ENCODE data around the gene ADCY5.

The ADCY5 gene

DNA sequence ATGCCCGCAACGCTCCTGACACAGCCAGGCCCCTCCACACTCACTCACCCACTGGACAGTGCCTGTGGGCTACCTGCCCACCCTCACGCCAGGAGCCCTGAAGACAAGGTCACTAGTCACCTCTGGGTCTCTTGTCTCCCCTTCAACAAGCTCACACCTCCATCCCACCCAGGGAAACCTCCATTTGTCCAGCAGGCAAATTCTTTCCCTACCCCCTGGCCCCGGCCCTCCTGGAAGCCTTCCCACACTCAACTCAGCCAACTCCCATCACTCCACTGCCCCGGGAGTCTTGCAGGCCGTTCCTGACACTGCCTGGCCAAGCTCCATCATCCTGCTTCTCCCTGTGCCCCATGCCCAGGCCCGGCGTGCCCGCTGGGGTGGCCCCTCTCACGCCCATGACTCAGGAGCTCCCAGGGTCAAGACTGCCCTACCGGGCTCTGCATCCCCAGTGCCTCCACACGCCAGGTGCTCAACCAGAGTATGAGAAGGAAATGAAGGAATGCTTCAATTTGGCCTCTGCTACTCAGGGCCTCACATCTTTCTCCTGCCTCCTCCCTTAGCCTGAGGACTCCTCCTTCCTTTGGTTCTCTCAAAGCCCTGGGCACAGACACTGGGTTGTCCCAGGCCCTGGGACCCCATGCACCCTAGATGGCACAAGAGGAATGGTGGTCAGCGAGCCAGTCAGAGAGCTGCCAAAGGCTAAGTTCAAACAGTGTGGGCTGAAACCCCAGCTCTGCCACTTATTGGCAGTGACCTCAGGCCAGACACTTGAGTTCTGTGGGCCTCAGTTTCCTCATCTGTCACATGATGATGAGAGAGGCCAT is 158.6 kb downstream of the ADCY5 start:
- FAIRE-seq = no peak
- DNase-seq (ENCODE audit: insufficient read length) = no peak
- TF ChIP-seq POLR2A (IDR thresholded peaks at IDR 0.05; ENCODE audit: low read depth, low read length) = no peak
- TF ChIP-seq TAF1 (IDR thresholded peaks at IDR 0.05; ENCODE audit: borderline replicate concordance, low read depth, low read length) = no peak
- TF ChIP-seq POLR2AphosphoS5 (IDR thresholded peaks at IDR 0.05; ENCODE audit: low read depth, low read length) = no peak

DNA sequence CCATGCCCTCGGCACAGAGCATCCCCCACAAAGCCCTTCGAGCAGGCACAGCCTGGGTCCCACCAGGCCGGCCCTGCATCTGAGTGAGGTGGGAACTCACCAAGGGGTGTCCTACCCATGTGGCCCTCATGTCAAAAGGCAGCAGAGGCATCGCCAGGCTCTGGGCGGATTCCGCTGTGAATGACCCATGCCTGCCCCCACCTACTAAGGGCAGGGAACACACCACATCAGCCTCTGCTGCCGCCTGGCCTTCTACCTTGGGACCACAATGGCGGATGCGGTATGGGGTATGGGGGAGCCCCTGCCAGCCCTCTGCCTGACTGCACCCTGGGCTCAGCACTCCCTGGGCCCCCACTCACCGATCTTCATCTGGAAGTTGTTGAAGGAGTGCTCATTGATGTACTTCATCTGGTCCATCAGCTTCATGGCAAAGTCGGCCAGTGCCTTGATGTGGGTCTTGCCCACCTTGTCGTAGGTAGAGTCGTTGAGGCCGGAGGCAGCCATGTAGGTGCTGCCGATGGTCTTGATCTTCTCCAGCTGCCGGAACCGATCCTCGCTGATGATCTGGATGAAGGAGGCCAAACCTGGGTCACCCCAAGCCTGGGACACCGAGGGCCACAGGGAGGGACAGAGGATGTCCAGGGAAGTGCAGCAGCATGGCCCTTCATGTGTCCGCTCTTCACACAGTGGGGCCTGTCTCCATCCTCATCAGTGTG is 159.3 kb downstream of the ADCY5 start:
- DNase-seq (ENCODE audit: insufficient read length) (no peak), FAIRE-seq (no peak)
- TF ChIP-seq POLR2AphosphoS5 (IDR thresholded peaks at IDR 0.05; ENCODE audit: low read depth, low read length) (no peak), POLR2A (IDR thresholded peaks at IDR 0.05; ENCODE audit: low read depth, low read length) (no peak), TAF1 (IDR thresholded peaks at IDR 0.05; ENCODE audit: borderline replicate concordance, low read depth, low read length) (no peak)

DNA sequence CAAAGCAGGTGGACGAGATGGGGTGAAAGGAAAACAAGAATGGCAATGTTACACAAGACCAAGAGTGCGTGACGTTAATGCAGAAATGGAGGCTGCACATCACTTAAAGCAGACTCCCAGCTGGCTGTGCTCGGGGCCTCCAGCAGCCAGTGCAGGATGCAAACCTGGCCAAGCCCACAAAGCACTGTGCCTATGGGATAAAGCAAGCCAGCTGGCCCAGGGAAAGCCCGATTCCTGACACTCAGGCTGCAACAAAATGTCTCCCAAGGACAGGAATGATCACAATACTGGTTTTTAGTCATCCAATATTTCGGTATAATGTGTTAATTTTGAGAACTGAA is 161.0 kb downstream of the ADCY5 start:
- DNase-seq (ENCODE audit: insufficient read length) = no peak

DNA sequence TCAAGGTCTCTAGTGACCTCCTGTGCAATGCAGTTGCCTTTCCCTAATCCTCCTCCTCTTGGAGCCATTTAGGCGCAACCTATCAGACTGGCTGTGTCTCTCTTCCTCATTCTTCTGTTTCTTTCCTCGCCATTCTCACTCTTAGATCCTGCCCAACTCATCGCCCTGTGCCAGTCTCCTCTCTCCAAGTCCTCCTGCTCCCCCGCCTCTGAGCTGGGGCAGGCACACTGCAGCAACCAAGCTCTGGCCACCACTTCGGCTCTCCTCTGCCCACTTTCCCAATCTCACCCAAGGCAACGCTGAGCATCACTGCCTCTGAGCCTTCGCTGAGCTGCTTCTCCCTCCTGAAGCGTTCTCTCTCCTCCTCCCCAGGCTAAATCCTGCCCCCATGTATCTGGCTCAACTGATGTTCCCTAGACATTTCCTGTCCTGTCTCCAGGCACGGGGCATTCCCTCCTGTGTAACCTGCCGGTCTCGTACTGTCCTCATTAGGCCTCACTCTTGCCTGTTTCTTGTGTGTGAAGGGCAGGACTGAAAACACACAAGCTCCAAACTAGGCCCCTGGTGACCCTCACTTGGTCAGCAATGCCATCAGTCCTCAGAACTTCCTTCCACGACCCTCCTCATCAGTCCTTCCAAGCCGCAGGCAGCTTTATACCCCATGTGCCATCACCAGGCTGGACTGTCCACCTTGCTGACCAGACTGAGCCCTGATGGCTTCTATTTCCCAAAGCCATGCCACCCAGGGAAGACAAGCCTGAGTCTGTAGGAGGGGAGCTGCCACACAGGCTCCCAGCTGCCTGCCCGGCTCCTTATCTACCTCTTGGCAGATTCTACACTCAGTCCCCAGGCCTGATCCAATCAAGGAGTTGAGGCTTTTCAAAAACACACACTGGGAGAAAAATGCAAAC is 161.6 kb downstream of the ADCY5 start:
- TF ChIP-seq POLR2A (IDR thresholded peaks at IDR 0.05; ENCODE audit: low read depth, low read length) (no peak), POLR2AphosphoS5 (IDR thresholded peaks at IDR 0.05; ENCODE audit: low read depth, low read length) (no peak), TAF1 (IDR thresholded peaks at IDR 0.05; ENCODE audit: borderline replicate concordance, low read depth, low read length) (no peak)
- DNase-seq (ENCODE audit: insufficient read length) (no peak), FAIRE-seq (no peak)

More for the DNA sequence above, 161.0 kb downstream of the ADCY5 start:
- FAIRE-seq = no peak
- no peak for TF ChIP-seq POLR2A (IDR thresholded peaks at IDR 0.05; ENCODE audit: low read depth, low read length)
- no peak for TF ChIP-seq TAF1 (IDR thresholded peaks at IDR 0.05; ENCODE audit: borderline replicate concordance, low read depth, low read length)
- TF ChIP-seq POLR2AphosphoS5 (IDR thresholded peaks at IDR 0.05; ENCODE audit: low read depth, low read length) = no peak

DNA sequence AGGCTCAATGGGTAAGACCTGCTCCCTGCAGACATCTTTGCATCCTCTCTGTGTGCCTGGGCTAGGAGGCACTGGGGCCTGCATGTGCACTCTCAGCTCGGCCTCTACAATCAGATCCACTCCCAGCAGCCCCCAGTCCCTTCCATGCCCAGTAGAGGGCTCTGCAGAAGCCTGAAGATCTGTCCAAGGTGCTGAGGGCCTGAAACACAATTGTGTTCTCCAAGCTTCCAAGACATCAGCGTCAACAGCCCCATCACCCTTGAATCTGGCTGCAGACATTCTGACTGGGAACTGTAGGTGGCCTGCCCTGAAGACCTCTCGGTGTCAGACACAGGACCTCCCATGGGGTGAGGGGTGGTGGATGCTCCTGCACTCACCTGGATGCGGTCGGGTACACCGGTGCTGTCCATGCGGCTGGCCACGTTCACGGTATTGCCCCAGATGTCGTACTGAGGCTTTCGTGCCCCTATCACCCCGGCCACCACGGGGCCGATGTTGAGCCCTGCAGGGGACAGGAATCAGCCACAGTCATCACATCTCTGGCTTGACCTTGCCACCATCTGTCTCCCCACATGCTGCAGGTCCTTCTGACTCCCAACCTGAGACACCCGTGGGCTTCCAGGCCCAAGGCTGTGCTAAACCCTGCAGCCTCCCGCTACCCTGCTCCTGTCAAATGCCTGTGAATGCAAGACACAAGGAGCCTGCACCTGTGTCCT is 162.4 kb downstream of the ADCY5 start:
- TF ChIP-seq POLR2A (IDR thresholded peaks at IDR 0.05; ENCODE audit: low read depth, low read length) (no peak), POLR2AphosphoS5 (IDR thresholded peaks at IDR 0.05; ENCODE audit: low read depth, low read length) (no peak), TAF1 (IDR thresholded peaks at IDR 0.05; ENCODE audit: borderline replicate concordance, low read depth, low read length) (no peak)
- no peak for FAIRE-seq
- peak; percentile 79 for DNase-seq (ENCODE audit: insufficient read length)

DNA sequence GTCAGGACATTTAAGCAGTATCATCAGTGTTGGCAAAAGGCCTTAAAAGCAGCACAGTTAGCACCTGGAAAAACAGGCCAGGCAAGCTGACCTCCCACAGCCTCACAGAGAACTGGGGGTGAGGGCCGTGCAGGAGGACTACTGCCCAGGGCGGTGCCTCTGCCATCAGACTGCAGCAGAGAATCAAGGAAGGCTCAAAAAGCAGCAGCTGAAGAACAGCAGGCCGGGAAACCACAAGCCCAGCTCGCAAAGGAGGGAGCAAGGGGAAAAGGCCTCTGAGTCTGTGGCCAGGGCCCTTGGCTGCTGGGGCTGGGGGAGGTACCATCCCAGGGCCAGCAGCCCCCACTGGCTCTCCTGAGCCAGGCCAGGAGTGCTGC is 163.0 kb downstream of the ADCY5 start:
- DNase-seq (ENCODE audit: insufficient read length) = no peak
- FAIRE-seq = no peak
- no peak for TF ChIP-seq POLR2A (IDR thresholded peaks at IDR 0.05; ENCODE audit: low read depth, low read length)
- TF ChIP-seq POLR2AphosphoS5 (IDR thresholded peaks at IDR 0.05; ENCODE audit: low read depth, low read length) = no peak
- no peak for TF ChIP-seq TAF1 (IDR thresholded peaks at IDR 0.05; ENCODE audit: borderline replicate concordance, low read depth, low read length)

DNA sequence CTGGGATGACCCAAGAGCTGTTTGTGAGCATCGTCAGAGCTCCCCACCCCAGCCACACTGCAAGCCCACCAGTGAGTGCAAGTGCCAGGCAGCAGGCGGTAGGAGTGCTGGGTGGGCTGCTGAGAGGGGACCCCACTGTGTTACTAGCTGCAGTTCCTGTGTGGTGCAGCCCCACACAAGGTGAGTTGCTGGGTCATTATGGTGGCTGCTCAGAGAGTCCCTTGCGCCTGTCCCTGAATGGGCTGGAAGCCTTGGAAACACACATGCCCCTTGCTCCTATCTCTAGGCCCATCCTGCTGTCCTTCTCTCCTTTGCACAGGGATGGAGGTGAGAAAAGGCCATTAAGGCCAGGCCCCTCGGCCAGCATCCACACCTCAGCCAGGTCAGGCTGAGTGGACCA is 163.4 kb downstream of the ADCY5 start:
- DNase-seq (ENCODE audit: insufficient read length) (no peak), FAIRE-seq (no peak)

DNA sequence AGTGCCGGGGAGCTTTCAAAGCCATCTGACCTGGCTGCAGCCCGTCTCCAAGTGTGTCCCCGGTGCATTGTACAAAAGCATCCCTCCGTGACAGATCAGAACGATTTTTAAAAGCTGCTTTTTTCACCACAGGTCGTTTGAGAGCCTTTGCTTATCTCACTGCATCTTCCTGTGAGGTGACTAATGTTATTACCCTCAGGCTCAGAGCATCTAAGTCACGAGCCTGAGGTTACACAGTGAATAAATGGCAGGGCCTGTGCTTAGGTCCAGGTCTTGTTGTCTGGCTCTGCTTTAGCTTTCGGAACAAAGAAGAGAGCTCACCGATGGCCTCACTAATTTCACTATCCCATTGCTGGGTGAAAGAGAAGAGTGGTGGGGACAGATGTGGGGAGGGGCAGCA is 163.8 kb downstream of the ADCY5 start:
- DNase-seq (ENCODE audit: insufficient read length) = no peak
- TF ChIP-seq POLR2A (IDR thresholded peaks at IDR 0.05; ENCODE audit: low read depth, low read length) (no peak), POLR2AphosphoS5 (IDR thresholded peaks at IDR 0.05; ENCODE audit: low read depth, low read length) (no peak)

More for the DNA sequence above, 163.4 kb downstream of the ADCY5 start:
- no peak for TF ChIP-seq POLR2AphosphoS5 (IDR thresholded peaks at IDR 0.05; ENCODE audit: low read depth, low read length)
- no peak for TF ChIP-seq TAF1 (IDR thresholded peaks at IDR 0.05; ENCODE audit: borderline replicate concordance, low read depth, low read length)
- no peak for TF ChIP-seq POLR2A (IDR thresholded peaks at IDR 0.05; ENCODE audit: low read depth, low read length)

DNA sequence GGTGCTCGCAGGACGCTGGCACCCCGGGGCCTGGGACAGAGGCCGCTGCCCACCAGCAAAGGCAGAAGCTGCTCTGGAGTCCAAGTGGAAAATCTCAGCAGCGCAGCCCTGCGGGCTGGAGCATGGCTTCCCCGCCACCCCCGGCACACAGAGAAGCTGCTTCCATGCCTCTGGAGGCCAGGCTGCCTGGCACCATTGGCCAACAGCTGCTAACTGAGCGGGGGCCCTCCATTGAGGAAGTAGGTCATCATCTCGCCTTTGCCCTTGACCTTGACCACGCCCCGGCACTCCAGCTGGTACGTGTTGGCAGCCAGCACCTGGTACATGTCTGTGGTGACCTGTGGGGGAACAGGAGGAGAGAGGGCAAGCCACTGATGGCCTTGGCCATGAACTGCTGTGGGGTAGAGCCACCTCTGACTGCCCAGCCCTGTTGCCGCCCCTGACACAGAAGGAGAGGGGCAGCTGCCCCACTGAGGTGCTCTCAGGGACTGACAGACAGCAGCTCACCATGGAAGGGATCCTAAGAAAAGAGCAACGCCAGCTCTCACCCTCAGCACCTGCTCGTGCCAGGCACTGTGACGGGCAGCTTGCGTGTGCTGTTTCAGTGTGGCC is 164.4 kb downstream of the ADCY5 start:
- TF ChIP-seq POLR2AphosphoS5 (IDR thresholded peaks at IDR 0.05; ENCODE audit: low read depth, low read length) (no peak), POLR2A (IDR thresholded peaks at IDR 0.05; ENCODE audit: low read depth, low read length) (no peak), TAF1 (IDR thresholded peaks at IDR 0.05; ENCODE audit: borderline replicate concordance, low read depth, low read length) (no peak)
- FAIRE-seq (no peak), DNase-seq (ENCODE audit: insufficient read length) (no peak)

More for the DNA sequence above, 163.8 kb downstream of the ADCY5 start:
- no peak for FAIRE-seq

DNA sequence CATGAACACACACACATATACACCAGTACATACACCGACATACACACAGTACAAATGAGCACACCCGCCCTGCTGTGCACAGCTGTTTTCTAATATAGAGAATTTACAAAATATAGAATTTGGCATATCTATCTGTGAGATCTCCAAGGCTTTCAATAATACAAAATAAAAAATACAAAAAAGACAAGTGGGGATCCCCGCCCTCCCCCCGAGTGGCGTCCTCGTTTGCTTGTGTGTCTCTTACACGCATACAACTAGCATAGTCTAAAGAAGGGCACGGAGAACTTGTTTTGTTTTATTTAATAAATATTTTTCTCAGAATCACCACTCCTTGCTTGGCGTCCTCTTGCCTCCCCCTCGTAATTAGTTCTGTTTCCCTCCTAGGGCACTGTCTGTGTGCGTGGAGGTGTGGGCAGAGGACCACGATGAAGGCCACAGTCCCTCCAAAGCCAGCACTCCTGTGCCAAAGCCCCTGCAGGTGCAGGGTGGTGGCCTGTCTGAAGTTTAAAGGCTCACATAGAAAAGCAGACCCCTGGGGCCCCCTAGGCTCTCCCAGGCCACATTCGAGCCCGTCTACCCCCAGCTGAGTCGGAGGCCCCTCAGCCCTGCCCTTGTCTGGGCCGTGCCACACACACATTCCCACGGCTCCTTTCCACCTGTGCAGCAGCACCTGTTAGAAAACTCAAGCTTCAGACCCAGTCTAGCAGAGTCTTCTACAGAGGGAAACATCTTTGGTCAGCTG is 165.1 kb downstream of the ADCY5 start:
- no peak for FAIRE-seq
- no peak for TF ChIP-seq TAF1 (IDR thresholded peaks at IDR 0.05; ENCODE audit: borderline replicate concordance, low read depth, low read length)
- TF ChIP-seq POLR2AphosphoS5 (IDR thresholded peaks at IDR 0.05; ENCODE audit: low read depth, low read length) = no peak
- TF ChIP-seq POLR2A (IDR thresholded peaks at IDR 0.05; ENCODE audit: low read depth, low read length) = no peak
- DNase-seq (ENCODE audit: insufficient read length) = no peak

Measured in GM12892 (cell line).